DND-41 (cell line): ENCODE results near the gene TPP1.

ENCODE experiments used
- ATAC-seq: fragments of 200-7000 bp; cut with Tn5 transposase; 3 replicates; pipeline ENCODE4 v1.9.1; 2021; ENCODE audit warnings: low read depth; ENCODE audit not compliant: insufficient read depth
- DNase-seq: peaks from one replicate; pipeline ENCODE4 v3.0.0-alpha.2; 2020
- H2AFZ ChIP-seq: 2 replicates; pipeline ENCODE4 v1.6.0; 2012; ENCODE audit warnings: low read depth, low read length
- H3K27ac ChIP-seq: 2 replicates; pipeline ENCODE4 v1.5.1; 2012; ENCODE audit warnings: low read length, inconsistent platforms
- H3K27me3 ChIP-seq: fragments of 200-600 bp; sonication (generic); 2 replicates; pipeline ENCODE4 v1.6.0; 2012; ENCODE audit warnings: low read length, mild to moderate bottlenecking, inconsistent platforms; ENCODE audit not compliant: insufficient read depth, poor library complexity
- H3K36me3 ChIP-seq: 2 replicates; pipeline ENCODE4 v1.5.1; 2012; ENCODE audit warnings: low read length, inconsistent platforms; ENCODE audit not compliant: insufficient read depth
- H3K4me1 ChIP-seq: 2 replicates; pipeline ENCODE4 v1.5.1; 2012; ENCODE audit warnings: mild to moderate bottlenecking, low read length; ENCODE audit not compliant: insufficient read depth
- H3K4me2 ChIP-seq: 2 replicates; pipeline ENCODE4 v1.6.0; 2012; ENCODE audit warnings: mild to moderate bottlenecking, moderate library complexity, low read length, inconsistent platforms; ENCODE audit not compliant: insufficient read depth
- H3K4me3 ChIP-seq, 2 experiments: fragments of 200-600 bp in 1 of 2; shearing (Covaris generic) in 1 of 2; 2 replicates each; pipeline ENCODE4 v1.5.1; 2012 to 2016; ENCODE audit warnings: inconsistent platforms in 2 of 2, low read length in 2 of 2, mild to moderate bottlenecking in 2 of 2, low read depth in 1 of 2, moderate library complexity in 1 of 2
- H3K79me2 ChIP-seq: 2 replicates; pipeline ENCODE4 v1.6.0; 2012; ENCODE audit warnings: low read length, inconsistent platforms; ENCODE audit not compliant: insufficient read depth
- H3K9ac ChIP-seq: 2 replicates; pipeline ENCODE4 v1.6.0; 2012; ENCODE audit warnings: low read depth, mild to moderate bottlenecking, inconsistent platforms, low read length, moderate library complexity
- H3K9me3 ChIP-seq: 2 replicates; pipeline ENCODE4 v1.5.1; 2012; ENCODE audit warnings: low read length, moderate library complexity, mild to moderate bottlenecking, inconsistent platforms; ENCODE audit not compliant: insufficient read depth, severe bottlenecking
- H4K20me1 ChIP-seq: 2 replicates; pipeline ENCODE4 v1.6.0; 2012; ENCODE audit warnings: low read length; ENCODE audit not compliant: insufficient read depth
- EZH2 ChIP-seq: IDR thresholded peaks from 3 replicates; pipeline ENCODE4 v1.6.1; 2012; ENCODE audit warnings: borderline replicate concordance, low read depth, mild to moderate bottlenecking, moderate library complexity, low read length, inconsistent platforms; ENCODE audit not compliant: severe bottlenecking
- TF ChIP-seq, protein P1 (sequence below): IDR thresholded peaks from 2 replicates; pipeline ENCODE4 v1.5.1; 2012; ENCODE audit warnings: borderline replicate concordance, low read length, moderate library complexity, mild to moderate bottlenecking; ENCODE audit not compliant: poor library complexity, severe bottlenecking; ENCODE audit errors: extremely low read depth

Gene TPP1

DNA sequence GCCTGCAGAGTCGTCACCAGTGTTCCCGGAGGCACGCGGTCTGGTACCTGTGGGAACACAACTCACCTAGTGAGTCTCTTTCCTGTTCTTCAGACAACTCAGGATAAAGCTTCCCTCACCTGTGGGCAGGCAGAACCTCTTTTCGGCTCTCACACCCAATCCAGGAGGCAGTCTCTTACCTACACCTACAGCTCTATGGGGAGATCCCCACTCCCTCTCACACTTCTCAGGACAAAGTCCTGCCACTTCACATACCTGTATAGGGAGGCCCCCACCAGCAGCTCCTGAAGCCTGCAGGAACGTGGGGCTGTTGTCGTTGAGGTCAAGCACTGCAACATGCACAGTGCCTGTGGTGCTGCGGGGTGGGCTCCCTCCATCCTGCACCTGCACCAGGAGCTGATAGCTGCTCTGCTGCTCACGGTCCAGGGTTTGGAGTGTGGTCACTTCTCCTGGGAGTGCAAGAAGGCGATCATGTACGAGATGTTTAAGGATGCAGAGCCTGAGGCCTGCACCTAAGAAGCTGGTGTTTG, 12.2 kb upstream of the TPP1 start:
- no peak overlapping the region for H3K4me3 ChIP-seq
- H3K9me3 ChIP-seq: no peaks in the 10 kb centered on the region
- H3K4me1 ChIP-seq: peaks cover 9% of the 10 kb centered on the region
- TF ChIP-seq, protein P1, sequence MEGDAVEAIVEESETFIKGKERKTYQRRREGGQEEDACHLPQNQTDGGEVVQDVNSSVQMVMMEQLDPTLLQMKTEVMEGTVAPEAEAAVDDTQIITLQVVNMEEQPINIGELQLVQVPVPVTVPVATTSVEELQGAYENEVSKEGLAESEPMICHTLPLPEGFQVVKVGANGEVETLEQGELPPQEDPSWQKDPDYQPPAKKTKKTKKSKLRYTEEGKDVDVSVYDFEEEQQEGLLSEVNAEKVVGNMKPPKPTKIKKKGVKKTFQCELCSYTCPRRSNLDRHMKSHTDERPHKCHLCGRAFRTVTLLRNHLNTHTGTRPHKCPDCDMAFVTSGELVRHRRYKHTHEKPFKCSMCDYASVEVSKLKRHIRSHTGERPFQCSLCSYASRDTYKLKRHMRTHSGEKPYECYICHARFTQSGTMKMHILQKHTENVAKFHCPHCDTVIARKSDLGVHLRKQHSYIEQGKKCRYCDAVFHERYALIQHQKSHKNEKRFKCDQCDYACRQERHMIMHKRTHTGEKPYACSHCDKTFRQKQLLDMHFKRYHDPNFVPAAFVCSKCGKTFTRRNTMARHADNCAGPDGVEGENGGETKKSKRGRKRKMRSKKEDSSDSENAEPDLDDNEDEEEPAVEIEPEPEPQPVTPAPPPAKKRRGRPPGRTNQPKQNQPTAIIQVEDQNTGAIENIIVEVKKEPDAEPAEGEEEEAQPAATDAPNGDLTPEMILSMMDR: no peak
- no peak for TF ChIP-seq EZH2
- H3K36me3 ChIP-seq: no peaks in the 10 kb centered on the region
- H3K9ac ChIP-seq: no peak overlapping the region
- no peak for ATAC-seq
- H3K27ac ChIP-seq: no peak overlapping the region
- no peaks in the 10 kb centered on the region for H4K20me1 ChIP-seq
- no peaks in the 10 kb centered on the region for H3K79me2 ChIP-seq
- H2AFZ ChIP-seq: no peak overlapping the region
- DNase-seq: no peak
- H3K4me2 ChIP-seq: no peak overlapping the region
- H3K27me3 ChIP-seq: no peaks in the 10 kb centered on the region

DNA sequence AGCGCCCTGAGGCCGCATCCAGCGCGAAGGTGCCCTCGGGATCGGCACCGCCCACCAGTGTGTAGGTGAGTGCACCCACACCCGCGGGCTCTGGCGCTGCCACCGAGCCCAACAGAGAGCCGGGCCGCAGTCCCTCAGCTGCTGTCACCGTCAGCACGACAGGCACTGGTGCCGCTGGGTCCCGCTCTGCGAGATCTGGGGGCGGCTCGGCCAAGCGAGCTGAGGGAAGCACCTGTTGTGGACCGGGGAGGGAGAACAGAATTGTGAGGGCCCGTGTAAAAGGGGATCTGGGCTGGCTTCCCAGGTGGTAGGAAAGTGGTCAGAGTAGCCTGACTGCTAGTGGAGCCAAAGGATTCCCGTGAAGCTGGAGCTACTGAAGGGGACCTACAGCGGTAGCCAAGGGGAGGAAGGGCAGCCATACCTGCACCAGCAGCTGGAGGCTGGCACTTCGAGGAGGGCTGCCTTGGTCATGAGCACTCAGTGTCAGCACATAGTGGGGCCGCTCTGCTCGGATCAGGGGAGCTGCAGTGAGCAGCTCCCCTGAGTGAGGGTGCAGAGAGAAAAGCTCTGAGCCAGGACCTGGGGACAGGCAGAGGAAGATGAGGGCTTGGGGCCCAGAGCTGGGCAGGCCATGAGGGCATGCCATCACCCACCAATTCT, 11.5 kb upstream of the TPP1 start:
- Histone ChIP-seq H3K27ac (no peak overlapping the region), H3K4me2 (no peak overlapping the region), H3K27me3 (no peaks in the 10 kb centered on the region), H4K20me1 (no peaks in the 10 kb centered on the region), H3K9ac (no peak overlapping the region), H3K4me1 (peaks cover 9% of the 10 kb centered on the region), H3K4me3 (no peak overlapping the region), H2AFZ (no peak overlapping the region), H3K79me2 (no peaks in the 10 kb centered on the region), H3K9me3 (no peaks in the 10 kb centered on the region), H3K36me3 (no peaks in the 10 kb centered on the region)
- DNase-seq: no peak
- ATAC-seq: no peak
- TF ChIP-seq EZH2: no peak
- TF ChIP-seq, protein P1: no peak

DNA sequence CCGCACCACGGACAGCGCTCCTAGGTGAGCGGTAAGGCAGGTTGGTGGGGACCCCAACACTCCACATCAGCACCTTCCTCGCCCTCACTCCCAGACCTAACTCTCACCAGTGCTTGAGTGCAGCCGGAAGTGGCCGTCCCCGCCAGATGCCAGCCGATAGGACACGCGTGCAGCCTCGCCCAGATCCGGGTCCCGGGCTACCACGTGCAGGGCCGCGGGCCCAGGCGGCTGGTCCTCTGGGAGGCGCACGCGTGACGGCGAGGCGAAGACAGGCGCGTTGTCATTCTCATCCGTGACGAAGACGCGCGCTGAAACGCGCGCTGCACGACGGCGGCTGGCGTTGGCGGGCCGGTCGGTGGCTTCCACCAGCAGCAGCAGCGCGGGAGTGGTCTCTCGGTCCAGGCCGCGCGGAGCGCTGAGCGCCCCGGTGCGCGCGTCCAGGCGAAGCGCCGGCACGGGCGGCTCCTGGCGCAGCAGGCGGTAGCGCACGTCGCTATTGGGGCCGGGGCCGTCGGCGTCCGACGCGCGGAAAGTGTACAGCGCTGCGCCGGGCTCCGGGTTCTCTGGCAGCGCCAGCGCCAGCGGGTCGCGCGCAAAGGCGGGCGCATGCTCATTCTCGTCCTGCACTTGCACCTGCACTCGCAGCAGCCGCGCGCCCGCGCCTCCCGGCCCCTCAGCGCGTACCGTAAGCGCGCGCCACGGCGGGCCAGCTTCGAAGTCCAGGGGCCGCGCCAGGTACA, 10.8 kb upstream of the TPP1 start:
- Histone ChIP-seq H2AFZ (no peak overlapping the region), H3K27me3 (no peaks in the 10 kb centered on the region), H3K4me3 (no peak overlapping the region), H3K36me3 (no peaks in the 10 kb centered on the region), H3K27ac (no peak overlapping the region), H4K20me1 (no peaks in the 10 kb centered on the region), H3K9ac (no peak overlapping the region), H3K4me2 (no peak overlapping the region), H3K79me2 (no peaks in the 10 kb centered on the region), H3K9me3 (no peaks in the 10 kb centered on the region), H3K4me1 (peaks cover 9% of the 10 kb centered on the region)
- ATAC-seq (no peak), DNase-seq (no peak)
- TF ChIP-seq, protein P1: no peak
- TF ChIP-seq EZH2: no peak
